ENCODE results near the gene PGM5.

- TF ChIP-seq CTCF (conservative IDR thresholded peaks at IDR 0.05), result no peak
- TF ChIP-seq EZH2 (IDR thresholded peaks at IDR 0.05; ENCODE audit: low read depth), result no peak
Observed at GRCh38 chr9:68551191-68551590, 194.8 kb downstream of the PGM5 start.
